Fibroblast of lung (primary cell): Measurements from ENCODE around the gene GID8. TPM values are rescaled to one million over a fixed set of nuclear protein-coding genes. Genes with fewer than 3 reads are reported as not detected.

ENCODE experiments used
- DNase-seq, 2 donors: peaks; one replicate each; pipeline versions ENCODE4 v3.0.0 to v3.0.0-alpha.2; 2010; ENCODE audit warnings: low read depth in 2 of 2
- H2AFZ ChIP-seq: 2 replicates; pipeline ENCODE4 v1.5.1; 2012; ENCODE audit warnings: low read length, control low read depth, inconsistent platforms
- H3K27ac ChIP-seq: 2 replicates; pipeline ENCODE4 v1.5.1; 2011; ENCODE audit warnings: low read length, control low read depth; ENCODE audit not compliant: insufficient read depth
- H3K27me3 ChIP-seq: 2 replicates; pipeline ENCODE4 v1.5.1; 2011; ENCODE audit warnings: mild to moderate bottlenecking, low read length; ENCODE audit not compliant: control insufficient read depth, insufficient read depth
- H3K36me3 ChIP-seq: 2 replicates; pipeline ENCODE4 v1.5.1; 2011; ENCODE audit warnings: low read length; ENCODE audit not compliant: control insufficient read depth, insufficient read depth
- H3K4me1 ChIP-seq: 2 replicates; pipeline ENCODE4 v1.5.1; 2011; ENCODE audit warnings: low read length; ENCODE audit not compliant: control insufficient read depth, insufficient read depth; ENCODE audit errors: extremely low read depth
- H3K4me2 ChIP-seq: 2 replicates; pipeline ENCODE4 v1.5.1; 2011; ENCODE audit warnings: low read length, control low read depth; ENCODE audit not compliant: insufficient read depth; ENCODE audit errors: extremely low read depth
- H3K4me3 ChIP-seq, 4 experiments: fragments of 200-600 bp in 1 of 4; sonication (generic) in 1 of 4; replicated peaks in 1 of 4; 2 replicates each; pipeline ENCODE4 v1.5.1; 2011 to 2016; ENCODE audit warnings: low read length in 4 of 4, low read depth in 3 of 4, mild to moderate bottlenecking in 3 of 4, control low read depth in 2 of 4, inconsistent platforms in 1 of 4, mixed read lengths in 1 of 4; ENCODE audit not compliant: insufficient read depth in 1 of 4; ENCODE audit errors: control extremely low read depth in 1 of 4
- H3K79me2 ChIP-seq: 2 replicates; pipeline ENCODE4 v1.5.1; 2012; ENCODE audit warnings: mild to moderate bottlenecking, low read length, inconsistent platforms; ENCODE audit not compliant: control insufficient read depth, insufficient read depth
- H3K9ac ChIP-seq: 2 replicates; pipeline ENCODE4 v1.5.1; 2011; ENCODE audit warnings: mild to moderate bottlenecking, low read length, control low read depth; ENCODE audit not compliant: insufficient read depth
- H3K9me3 ChIP-seq: 2 replicates; pipeline ENCODE4 v1.5.1; 2012; ENCODE audit warnings: low read depth, low read length; ENCODE audit not compliant: control insufficient read depth, insufficient read depth
- H4K20me1 ChIP-seq: 2 replicates; pipeline ENCODE4 v1.5.1; 2011; ENCODE audit warnings: low read length; ENCODE audit not compliant: control insufficient read depth, insufficient read depth; ENCODE audit errors: extremely low read depth
- CTCF ChIP-seq, 2 donors: IDR thresholded peaks in 1 of 2; conservative IDR thresholded peaks in 1 of 2; 1 replicate in 1 of 2; 2 replicates in 1 of 2; pipeline ENCODE4 v1.5.1; 2011 to 2012; ENCODE audit warnings: low read length in 2 of 2, control low read depth in 1 of 2, inconsistent platforms in 1 of 2, low read depth in 1 of 2, mild to moderate bottlenecking in 1 of 2
- EZH2 ChIP-seq: IDR thresholded peaks from 2 replicates; pipeline ENCODE4 v1.5.1; 2012; ENCODE audit warnings: low read length, control low read depth, mild to moderate bottlenecking; ENCODE audit errors: missing control alignments
- polyA plus RNA-seq, 2 donors: library from polyadenylated mRNA; depleted of rRNA in 1 of 2; stranded (reverse) in 1 of 2; unstranded in 1 of 2; fragments of >200 nt; gene quantifications; 2 replicates each; pipeline ENCODE4 v1.2.1, GENCODE V29; 2011 to 2012; ENCODE audit warnings: missing spikeins in 1 of 2
- total RNA-seq: library from RNA; depleted of rRNA; stranded (reverse); fragments of >200 nt; gene quantifications from 2 replicates; pipeline ENCODE4 v1.2.1, GENCODE V29; 2014

Gene GID8
- total and polyA plus RNA-seq, 2 donors (not counting 1 experiment from before 2014, with no cell fraction given), result 23.0 to 33.9 TPM

GRCh38 chr20:62967628-62968351 lies 29.8 kb downstream of the GID8 start:
- Histone ChIP-seq H3K36me3 (no peaks in the 10 kb centered on the region), H3K79me2 (no peaks in the 10 kb centered on the region), H3K27ac (no peak overlapping the region), H3K4me1 (no peaks in the 10 kb centered on the region), H4K20me1 (no peaks in the 10 kb centered on the region), H3K4me3 (no peak overlapping the region), H3K4me2 (no peak overlapping the region), H3K9me3 (no peaks in the 10 kb centered on the region), H2AFZ (no peak overlapping the region), H3K27me3 (peaks cover 1% of the 10 kb centered on the region), H3K9ac (no peak overlapping the region)
- no peak for DNase-seq
- TF ChIP-seq EZH2 (no peak), CTCF (conservative IDR thresholded peaks at IDR 0.05 in 1 of 2, IDR thresholded peaks at IDR 0.05 in 1 of 2; ENCODE audit: low read depth in 1 of 2, low read length in 2 of 2) (no peak)

- H3K4me2 ChIP-seq, result no peak overlapping the region
- no peaks in the 10 kb centered on the region for H3K9me3 ChIP-seq
- no peak overlapping the region for H3K27ac ChIP-seq
- H3K4me3 ChIP-seq, result no peak overlapping the region
- H3K9ac ChIP-seq, result no peak overlapping the region
- H2AFZ ChIP-seq, result no peak overlapping the region
- TF ChIP-seq CTCF (conservative IDR thresholded peaks at IDR 0.05 in 1 of 2, IDR thresholded peaks at IDR 0.05 in 1 of 2; ENCODE audit: low read depth in 1 of 2, low read length in 2 of 2), result no peak
- no peak for TF ChIP-seq EZH2
- H4K20me1 ChIP-seq, result no peaks in the 10 kb centered on the region
- H3K79me2 ChIP-seq, result no peaks in the 10 kb centered on the region
- H3K4me1 ChIP-seq, result no peaks in the 10 kb centered on the region
- no peaks in the 10 kb centered on the region for H3K36me3 ChIP-seq
- H3K27me3 ChIP-seq, result peaks cover 4% of the 10 kb centered on the region
- no peak for DNase-seq
Observed at GRCh38 chr20:62968378-62969178, 30.6 kb downstream of the GID8 start.

- Histone ChIP-seq H3K4me3 (no peak overlapping the region), H3K9ac (no peak overlapping the region), H3K9me3 (no peaks in the 10 kb centered on the region), H3K4me1 (no peaks in the 10 kb centered on the region), H3K27ac (no peak overlapping the region), H3K27me3 (peaks cover 6% of the 10 kb centered on the region), H3K79me2 (no peaks in the 10 kb centered on the region), H3K36me3 (no peaks in the 10 kb centered on the region), H2AFZ (no peak overlapping the region), H4K20me1 (no peaks in the 10 kb centered on the region), H3K4me2 (no peak overlapping the region)
- DNase-seq, result no peak
- TF ChIP-seq CTCF (conservative IDR thresholded peaks at IDR 0.05 in 1 of 2, IDR thresholded peaks at IDR 0.05 in 1 of 2; ENCODE audit: low read depth in 1 of 2, low read length in 2 of 2), result no peak
- no peak for TF ChIP-seq EZH2
Observed at GRCh38 chr20:62969179-62969760, 31.3 kb downstream of the GID8 start.
